ENCODE results near the gene PRMT7. TPM values are rescaled to one million over a fixed set of nuclear protein-coding genes. Genes with fewer than 3 reads are reported as not detected.

PRMT7 gene
- total RNA-seq, 3 donors from 2014 or later = 31.0 to 42.2 (median 41.0) TPM

DNA sequence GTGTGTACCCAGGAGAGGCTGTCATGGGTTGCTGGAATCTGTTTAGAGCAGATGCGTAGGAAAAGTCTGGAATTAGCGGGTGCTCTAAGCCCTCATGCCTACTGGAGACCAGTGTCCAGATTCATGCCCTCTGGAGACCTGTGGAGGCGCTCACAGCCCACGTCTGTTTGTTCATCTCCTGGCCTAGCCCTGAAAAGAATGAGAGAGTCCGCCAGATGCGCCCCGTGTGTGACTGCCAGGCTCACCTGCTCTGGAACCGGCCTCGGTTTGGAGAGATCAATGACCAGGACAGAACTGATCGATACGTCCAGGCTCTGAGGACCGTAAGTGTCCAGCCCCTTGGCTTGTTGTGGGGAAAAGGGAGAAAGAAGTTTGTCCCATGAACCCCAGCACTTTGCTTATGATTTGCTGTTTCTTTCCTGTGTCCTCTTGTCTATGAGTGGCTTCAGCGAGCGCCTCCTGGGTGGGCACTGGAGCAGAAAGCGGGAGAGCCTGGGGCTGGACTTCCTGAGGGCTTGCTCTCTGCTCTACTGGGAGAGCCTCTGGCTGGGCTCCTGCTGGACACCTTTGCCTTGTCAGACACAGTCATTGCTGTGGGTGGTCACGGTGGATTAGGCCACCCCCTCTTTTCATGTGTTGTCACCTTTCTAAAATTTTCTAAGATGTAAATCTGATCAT, 35.3 kb downstream of the PRMT7 start:
- TF ChIP-seq, protein P1, sequence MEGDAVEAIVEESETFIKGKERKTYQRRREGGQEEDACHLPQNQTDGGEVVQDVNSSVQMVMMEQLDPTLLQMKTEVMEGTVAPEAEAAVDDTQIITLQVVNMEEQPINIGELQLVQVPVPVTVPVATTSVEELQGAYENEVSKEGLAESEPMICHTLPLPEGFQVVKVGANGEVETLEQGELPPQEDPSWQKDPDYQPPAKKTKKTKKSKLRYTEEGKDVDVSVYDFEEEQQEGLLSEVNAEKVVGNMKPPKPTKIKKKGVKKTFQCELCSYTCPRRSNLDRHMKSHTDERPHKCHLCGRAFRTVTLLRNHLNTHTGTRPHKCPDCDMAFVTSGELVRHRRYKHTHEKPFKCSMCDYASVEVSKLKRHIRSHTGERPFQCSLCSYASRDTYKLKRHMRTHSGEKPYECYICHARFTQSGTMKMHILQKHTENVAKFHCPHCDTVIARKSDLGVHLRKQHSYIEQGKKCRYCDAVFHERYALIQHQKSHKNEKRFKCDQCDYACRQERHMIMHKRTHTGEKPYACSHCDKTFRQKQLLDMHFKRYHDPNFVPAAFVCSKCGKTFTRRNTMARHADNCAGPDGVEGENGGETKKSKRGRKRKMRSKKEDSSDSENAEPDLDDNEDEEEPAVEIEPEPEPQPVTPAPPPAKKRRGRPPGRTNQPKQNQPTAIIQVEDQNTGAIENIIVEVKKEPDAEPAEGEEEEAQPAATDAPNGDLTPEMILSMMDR (IDR thresholded peaks at IDR 0.05) = no peak
- no peaks in the 10 kb centered on the region for H3K4me1 ChIP-seq (ENCODE audit: low read depth)
- ATAC-seq (no peak), DNase-seq (no peak)
- H3K9me3 ChIP-seq = no peaks in the 10 kb centered on the region
- intact Hi-C loops (cut with DNase I, micrococcal nuclease) = no loop called here
- no peaks in the 10 kb centered on the region for H3K36me3 ChIP-seq (ENCODE audit: low read depth)
- H3K4me3 ChIP-seq = no peak overlapping the region

DNA sequence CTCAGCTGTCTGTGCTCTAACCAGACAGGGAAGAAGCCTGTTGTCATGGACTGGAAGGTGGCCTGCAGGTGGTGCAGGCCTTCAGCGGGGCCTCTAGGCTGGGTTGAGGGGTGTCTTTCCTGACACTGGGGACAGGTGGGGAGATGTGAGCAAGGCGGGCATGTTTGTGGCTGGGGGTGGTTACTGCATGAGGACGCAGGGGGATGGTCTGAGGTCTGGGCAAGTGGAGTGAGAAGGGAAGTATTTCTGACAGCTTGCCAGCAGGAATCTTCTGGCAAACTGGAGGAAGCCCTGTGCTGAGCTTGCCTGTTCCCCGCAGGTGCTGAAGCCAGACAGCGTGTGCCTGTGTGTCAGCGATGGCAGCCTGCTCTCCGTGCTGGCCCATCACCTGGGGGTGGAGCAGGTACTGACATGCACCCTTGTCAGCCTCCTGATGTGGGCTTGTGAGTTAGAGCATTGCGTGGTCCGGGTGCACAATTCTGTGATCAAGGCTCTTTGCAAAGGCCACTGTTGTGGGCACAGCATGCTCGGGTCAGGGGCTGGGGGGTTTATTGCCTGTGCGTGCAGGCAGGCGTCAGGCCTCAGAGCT, 36.2 kb downstream of the PRMT7 start:
- no peaks in the 10 kb centered on the region for H3K36me3 ChIP-seq (ENCODE audit: low read depth)
- TF ChIP-seq, protein P1 (IDR thresholded peaks at IDR 0.05) = no peak
- DNase-seq = no peak
- H3K4me1 ChIP-seq (ENCODE audit: low read depth) = peaks cover 6% of the 10 kb centered on the region
- H3K4me3 ChIP-seq = no peak overlapping the region
- intact Hi-C loops (cut with DNase I, micrococcal nuclease) = no loop called here
- no peak for ATAC-seq
- no peaks in the 10 kb centered on the region for H3K9me3 ChIP-seq

DNA sequence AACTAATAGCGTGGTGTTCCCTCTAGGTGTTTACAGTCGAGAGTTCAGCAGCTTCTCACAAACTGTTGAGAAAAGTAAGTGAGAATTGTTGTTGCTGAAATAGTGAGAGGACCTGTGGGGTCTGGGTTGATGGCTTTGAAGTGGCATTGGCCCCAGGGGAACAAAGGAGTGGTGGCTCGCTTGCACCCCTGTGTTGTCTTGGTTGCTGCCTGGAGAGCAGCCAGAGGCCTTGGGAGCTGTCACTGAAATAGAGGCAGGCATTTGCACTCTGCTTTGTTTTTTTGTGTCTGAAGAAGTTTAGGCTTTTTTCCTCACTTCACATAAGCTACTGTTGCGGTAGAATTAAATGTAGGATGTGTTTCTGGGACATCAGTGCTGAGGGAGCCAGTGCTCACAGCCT, 36.8 kb downstream of the PRMT7 start:
- TF ChIP-seq, protein P1 (IDR thresholded peaks at IDR 0.05) = no peak
- H3K36me3 ChIP-seq (ENCODE audit: low read depth) = no peaks in the 10 kb centered on the region
- H3K4me1 ChIP-seq (ENCODE audit: low read depth) = peaks cover 6% of the 10 kb centered on the region
- intact Hi-C loops (cut with DNase I, micrococcal nuclease) = no loop called here
- ATAC-seq (no peak), DNase-seq (no peak)
- no peaks in the 10 kb centered on the region for H3K9me3 ChIP-seq
- no peak overlapping the region for H3K4me3 ChIP-seq

DNA sequence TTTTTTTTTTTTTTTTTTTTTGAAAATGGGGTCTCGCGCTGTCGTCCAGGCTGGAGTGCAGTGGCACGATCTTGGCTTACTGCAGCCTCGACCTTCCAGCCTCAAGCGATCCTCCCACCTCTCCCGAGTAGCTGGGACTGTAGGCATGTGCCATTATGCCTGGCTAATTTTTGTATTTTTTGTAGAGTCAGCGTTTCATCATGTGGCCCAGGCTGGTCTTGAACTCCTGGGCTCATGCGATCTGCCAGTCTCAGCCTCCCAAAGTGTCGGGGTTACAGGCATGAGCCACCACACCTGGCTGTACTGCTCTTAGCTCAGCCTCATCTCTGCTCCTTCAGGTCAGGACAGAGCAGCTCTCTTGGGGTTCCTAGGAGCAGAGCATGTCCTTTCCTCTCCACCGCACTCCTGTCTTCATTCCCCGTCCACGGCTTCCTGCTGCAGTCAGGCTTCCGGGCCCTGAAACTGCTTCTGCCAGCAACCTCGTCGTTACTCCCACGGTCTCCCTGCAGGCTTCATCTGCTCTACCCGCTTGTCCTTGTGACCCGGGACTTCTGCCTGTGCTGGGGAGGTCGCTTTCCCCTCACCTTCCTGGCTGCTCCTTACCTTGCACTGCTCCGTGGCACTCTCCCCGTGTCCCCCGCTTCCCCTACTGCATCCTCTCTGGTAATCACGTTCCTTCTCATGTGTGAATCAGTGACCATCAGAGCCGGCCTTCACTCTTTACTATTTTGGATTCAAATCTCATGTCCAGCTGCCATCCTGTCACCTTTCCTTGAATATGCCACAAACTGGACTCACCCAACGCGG, 38.0 kb downstream of the PRMT7 start:
- Histone ChIP-seq H3K4me3 (no peak overlapping the region), H3K36me3 (ENCODE audit: low read depth) (no peaks in the 10 kb centered on the region), H3K4me1 (ENCODE audit: low read depth) (peaks cover 6% of the 10 kb centered on the region), H3K9me3 (no peaks in the 10 kb centered on the region)
- intact Hi-C loops (cut with DNase I, micrococcal nuclease) = no loop called here
- ATAC-seq = no peak
- TF ChIP-seq, protein P1 (IDR thresholded peaks at IDR 0.05) = no peak
- no peak for DNase-seq

DNA sequence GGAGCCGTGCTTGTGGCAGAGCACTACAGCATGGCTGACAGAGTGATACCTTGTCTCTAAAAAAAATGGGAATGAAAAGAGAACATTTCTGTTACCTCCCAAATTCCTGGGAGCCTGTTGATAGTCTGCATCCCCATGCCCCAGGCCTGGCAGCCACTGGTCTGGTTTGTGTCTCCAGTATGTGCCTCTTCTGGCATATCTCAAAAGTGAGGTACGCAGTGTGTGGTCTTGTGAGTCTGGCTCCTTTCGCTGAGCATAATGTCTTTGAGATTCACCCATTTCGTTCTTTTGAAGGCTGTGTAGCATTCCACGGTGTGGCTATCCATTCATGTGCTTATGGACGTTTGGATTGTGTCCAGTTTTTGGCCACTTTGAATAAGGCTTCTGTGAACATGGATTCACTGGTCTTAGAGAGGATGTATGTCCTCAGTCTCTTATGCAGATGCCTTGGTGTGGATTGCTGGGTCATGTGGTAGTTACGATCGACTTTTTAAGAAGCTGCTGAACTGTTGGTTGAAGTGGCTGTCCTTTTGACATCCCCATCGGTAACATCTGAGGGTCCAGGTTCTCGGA, 39.1 kb downstream of the PRMT7 start:
- Histone ChIP-seq H3K4me1 (ENCODE audit: low read depth) (peaks cover 6% of the 10 kb centered on the region), H3K4me3 (no peak overlapping the region), H3K36me3 (ENCODE audit: low read depth) (no peaks in the 10 kb centered on the region), H3K9me3 (no peaks in the 10 kb centered on the region)
- no peak for DNase-seq
- intact Hi-C loops (cut with DNase I, micrococcal nuclease) = no loop called here
- ATAC-seq = no peak
- TF ChIP-seq, protein P1 (IDR thresholded peaks at IDR 0.05) = no peak

All from mucosa of descending colon (tissue), 3 donors.